Measurements from ENCODE around the gene GPC1. TPM values are rescaled to one million over a fixed set of nuclear protein-coding genes. Genes with fewer than 3 reads are reported as not detected.

Gene GPC1
- polyA plus RNA-seq, 1 experiment: 46.8 TPM

DNA sequence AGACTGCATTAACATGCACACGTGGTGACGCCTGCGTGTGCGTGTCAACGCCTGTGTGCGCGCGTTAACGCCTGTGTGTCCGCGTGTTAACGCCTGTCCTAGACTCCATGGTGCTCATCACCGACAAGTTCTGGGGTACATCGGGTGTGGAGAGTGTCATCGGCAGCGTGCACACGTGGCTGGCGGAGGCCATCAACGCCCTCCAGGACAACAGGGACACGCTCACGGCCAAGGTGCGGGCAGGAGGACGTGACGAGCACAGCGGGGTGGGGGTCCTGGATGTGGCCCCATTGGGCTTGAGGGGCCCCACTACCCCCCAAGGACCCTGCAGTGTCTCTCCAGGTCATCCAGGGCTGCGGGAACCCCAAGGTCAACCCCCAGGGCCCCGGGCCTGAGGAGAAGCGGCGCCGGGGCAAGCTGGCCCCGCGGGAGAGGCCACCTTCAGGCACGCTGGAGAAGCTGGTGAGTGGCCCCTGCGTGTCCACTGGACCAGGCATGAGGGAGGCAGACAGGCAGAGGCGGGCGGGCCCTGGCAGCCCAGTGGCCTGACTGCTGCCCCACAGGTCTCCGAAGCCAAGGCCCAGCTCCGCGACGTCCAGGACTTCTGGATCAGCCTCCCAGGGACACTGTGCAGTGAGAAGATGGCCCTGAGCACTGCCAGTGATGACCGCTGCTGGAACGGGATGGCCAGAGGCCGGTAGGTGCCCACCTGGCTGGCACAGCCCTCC lies 29.2 kb downstream of the GPC1 start:
- no peak for DNase-seq (ENCODE audit: low read depth, low spot score)
- Histone ChIP-seq H3K27ac (ENCODE audit: low read depth, low read length) (no peak overlapping the region), H3K4me3 (ENCODE audit: low read depth, low read length) (no peak overlapping the region), H3K9me3 (ENCODE audit: control insufficient read depth, insufficient read depth, low read length) (no peaks in the 10 kb centered on the region; the same call in 1 of the 2 replicates), H3K27me3 (ENCODE audit: control insufficient read depth, insufficient read depth, low read length) (no peaks in the 10 kb centered on the region)
- ChIA-PET POLR2A (no interaction called here), CTCF (interaction anchor here (1.3 kb wide), 1 partner anchor 473 kb away, joined by 3 read pairs; no protein-coding TSS in a partner anchor)
- TF ChIP-seq, protein P1, sequence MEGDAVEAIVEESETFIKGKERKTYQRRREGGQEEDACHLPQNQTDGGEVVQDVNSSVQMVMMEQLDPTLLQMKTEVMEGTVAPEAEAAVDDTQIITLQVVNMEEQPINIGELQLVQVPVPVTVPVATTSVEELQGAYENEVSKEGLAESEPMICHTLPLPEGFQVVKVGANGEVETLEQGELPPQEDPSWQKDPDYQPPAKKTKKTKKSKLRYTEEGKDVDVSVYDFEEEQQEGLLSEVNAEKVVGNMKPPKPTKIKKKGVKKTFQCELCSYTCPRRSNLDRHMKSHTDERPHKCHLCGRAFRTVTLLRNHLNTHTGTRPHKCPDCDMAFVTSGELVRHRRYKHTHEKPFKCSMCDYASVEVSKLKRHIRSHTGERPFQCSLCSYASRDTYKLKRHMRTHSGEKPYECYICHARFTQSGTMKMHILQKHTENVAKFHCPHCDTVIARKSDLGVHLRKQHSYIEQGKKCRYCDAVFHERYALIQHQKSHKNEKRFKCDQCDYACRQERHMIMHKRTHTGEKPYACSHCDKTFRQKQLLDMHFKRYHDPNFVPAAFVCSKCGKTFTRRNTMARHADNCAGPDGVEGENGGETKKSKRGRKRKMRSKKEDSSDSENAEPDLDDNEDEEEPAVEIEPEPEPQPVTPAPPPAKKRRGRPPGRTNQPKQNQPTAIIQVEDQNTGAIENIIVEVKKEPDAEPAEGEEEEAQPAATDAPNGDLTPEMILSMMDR (IDR thresholded peaks at IDR 0.05; ENCODE audit: low read depth, low read length): no peak

DNA sequence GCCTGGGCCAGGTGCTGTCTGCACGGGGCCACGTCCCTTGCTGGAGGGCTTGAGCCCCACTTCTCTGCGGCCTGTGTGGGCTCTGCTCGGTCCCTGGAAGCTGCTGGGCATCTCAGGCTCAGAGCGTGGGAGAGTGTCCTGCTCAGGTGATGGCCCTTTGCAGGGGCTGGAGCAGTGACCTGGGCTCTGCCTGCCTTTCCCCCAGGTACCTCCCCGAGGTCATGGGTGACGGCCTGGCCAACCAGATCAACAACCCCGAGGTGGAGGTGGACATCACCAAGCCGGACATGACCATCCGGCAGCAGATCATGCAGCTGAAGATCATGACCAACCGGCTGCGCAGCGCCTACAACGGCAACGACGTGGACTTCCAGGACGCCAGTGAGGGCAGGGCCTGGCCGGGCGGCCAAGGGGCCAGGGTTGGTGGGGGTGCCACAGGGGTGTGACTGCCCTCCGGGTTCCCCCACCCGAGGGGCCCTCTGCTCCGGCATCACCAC lies 29.9 kb downstream of the GPC1 start:
- POLR2A ChIA-PET: no interaction called here
- Histone ChIP-seq H3K4me3 (ENCODE audit: low read depth, low read length) (no peak overlapping the region), H3K27me3 (ENCODE audit: control insufficient read depth, insufficient read depth, low read length) (no peaks in the 10 kb centered on the region), H3K27ac (ENCODE audit: low read depth, low read length) (no peak overlapping the region), H3K9me3 (ENCODE audit: control insufficient read depth, insufficient read depth, low read length) (no peaks in the 10 kb centered on the region; the same call in 1 of the 2 replicates)
- CTCF ChIA-PET: no interaction called here
- DNase-seq (ENCODE audit: low read depth, low spot score): no peak
- TF ChIP-seq, protein P1 (IDR thresholded peaks at IDR 0.05; ENCODE audit: low read depth, low read length): no peak

DNA sequence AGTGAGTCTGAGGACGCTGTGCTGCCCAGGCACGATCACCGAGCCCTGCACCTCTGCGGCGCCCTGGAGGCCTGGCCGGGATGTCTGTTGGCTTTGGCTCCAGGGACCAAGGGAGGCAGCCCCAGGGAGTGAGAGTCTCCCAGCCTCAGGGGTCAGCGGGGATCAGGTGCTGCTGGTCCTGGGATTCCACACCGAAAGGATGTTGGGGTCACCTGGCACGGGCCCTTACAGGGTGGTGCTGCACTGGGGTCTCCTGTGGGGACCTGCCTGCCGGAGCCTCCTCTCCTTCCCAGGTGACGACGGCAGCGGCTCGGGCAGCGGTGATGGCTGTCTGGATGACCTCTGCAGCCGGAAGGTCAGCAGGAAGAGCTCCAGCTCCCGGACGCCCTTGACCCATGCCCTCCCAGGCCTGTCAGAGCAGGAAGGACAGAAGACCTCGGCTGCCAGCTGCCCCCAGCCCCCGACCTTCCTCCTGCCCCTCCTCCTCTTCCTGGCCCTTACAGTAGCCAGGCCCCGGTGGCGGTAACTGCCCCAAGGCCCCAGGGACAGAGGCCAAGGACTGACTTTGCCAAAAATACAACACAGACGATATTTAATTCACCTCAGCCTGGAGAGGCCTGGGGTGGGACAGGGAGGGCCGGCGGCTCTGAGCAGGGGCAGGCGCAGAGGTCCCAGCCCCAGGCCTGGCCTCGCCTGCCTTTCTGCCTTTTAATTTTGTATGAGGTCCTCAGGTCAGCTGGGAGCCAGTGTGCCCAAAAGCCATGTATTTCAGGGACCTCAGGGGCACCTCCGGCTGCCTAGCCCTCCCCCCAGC lies 30.5 kb downstream of the GPC1 start:
- POLR2A ChIA-PET: no interaction called here
- Histone ChIP-seq H3K27me3 (ENCODE audit: control insufficient read depth, insufficient read depth, low read length) (no peaks in the 10 kb centered on the region), H3K4me3 (ENCODE audit: low read depth, low read length) (no peak overlapping the region), H3K9me3 (ENCODE audit: control insufficient read depth, insufficient read depth, low read length) (no peaks in the 10 kb centered on the region; the same call in 1 of the 2 replicates), H3K27ac (ENCODE audit: low read depth, low read length) (no peak overlapping the region)
- no peak for DNase-seq (ENCODE audit: low read depth, low spot score)
- CTCF ChIA-PET: no interaction called here
- TF ChIP-seq, protein P1 (IDR thresholded peaks at IDR 0.05; ENCODE audit: low read depth, low read length): no peak

DNA sequence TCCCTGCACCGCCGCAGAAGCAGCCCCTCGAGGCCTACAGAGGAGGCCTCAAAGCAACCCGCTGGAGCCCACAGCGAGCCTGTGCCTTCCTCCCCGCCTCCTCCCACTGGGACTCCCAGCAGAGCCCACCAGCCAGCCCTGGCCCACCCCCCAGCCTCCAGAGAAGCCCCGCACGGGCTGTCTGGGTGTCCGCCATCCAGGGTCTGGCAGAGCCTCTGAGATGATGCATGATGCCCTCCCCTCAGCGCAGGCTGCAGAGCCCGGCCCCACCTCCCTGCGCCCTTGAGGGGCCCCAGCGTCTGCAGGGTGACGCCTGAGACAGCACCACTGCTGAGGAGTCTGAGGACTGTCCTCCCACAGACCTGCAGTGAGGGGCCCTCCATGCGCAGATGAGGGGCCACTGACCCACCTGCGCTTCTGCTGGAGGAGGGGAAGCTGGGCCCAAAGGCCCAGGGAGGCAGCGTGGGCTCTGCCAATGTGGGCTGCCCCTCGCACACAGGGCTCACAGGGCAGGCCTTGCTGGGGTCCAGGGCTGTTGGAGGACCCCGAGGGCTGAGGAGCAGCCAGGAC lies 31.2 kb downstream of the GPC1 start:
- Histone ChIP-seq H3K27me3 (ENCODE audit: control insufficient read depth, insufficient read depth, low read length) (no peaks in the 10 kb centered on the region), H3K4me3 (ENCODE audit: low read depth, low read length) (no peak overlapping the region), H3K27ac (ENCODE audit: low read depth, low read length) (no peak overlapping the region), H3K9me3 (ENCODE audit: control insufficient read depth, insufficient read depth, low read length) (no peaks in the 10 kb centered on the region; the same call in none of the 2 replicates)
- ChIA-PET CTCF (no interaction called here), POLR2A (no interaction called here)
- DNase-seq (ENCODE audit: low read depth, low spot score): no peak
- TF ChIP-seq, protein P1 (IDR thresholded peaks at IDR 0.05; ENCODE audit: low read depth, low read length): no peak

All from AG04450 (cell line).